ENCODE data around the gene PTRH2.

The PTRH2 gene

DNA sequence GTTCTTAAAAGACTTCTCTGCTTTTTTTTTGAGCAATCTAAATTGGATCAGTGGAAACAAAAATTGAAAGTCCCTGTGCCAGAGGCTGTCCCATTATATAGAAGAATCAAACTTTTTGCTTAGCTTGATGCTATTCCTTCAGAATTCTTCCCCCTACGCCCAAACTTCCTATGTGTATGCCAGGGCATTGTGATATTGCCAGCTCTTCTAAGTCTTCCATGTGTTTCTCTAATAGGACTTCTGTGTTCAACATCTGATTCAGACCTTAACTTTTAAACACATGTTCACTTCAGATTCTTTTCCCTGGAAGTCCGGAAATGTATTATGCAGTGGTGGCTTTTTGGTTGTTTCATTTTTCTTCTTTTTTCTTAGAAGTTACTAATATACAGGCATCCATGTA, 18.7 kb downstream of the PTRH2 start:
- 0 out of 2 replicates have a peak overlapping the region, but pooled peaks have one; percentile 14 for H3K27ac ChIP-seq
- TF ChIP-seq, protein P1, sequence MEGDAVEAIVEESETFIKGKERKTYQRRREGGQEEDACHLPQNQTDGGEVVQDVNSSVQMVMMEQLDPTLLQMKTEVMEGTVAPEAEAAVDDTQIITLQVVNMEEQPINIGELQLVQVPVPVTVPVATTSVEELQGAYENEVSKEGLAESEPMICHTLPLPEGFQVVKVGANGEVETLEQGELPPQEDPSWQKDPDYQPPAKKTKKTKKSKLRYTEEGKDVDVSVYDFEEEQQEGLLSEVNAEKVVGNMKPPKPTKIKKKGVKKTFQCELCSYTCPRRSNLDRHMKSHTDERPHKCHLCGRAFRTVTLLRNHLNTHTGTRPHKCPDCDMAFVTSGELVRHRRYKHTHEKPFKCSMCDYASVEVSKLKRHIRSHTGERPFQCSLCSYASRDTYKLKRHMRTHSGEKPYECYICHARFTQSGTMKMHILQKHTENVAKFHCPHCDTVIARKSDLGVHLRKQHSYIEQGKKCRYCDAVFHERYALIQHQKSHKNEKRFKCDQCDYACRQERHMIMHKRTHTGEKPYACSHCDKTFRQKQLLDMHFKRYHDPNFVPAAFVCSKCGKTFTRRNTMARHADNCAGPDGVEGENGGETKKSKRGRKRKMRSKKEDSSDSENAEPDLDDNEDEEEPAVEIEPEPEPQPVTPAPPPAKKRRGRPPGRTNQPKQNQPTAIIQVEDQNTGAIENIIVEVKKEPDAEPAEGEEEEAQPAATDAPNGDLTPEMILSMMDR (IDR thresholded peaks at IDR 0.05) = no peak
- TF ChIP-seq ZFX (IDR thresholded peaks at IDR 0.05; ENCODE audit: borderline replicate concordance) = no peak

DNA sequence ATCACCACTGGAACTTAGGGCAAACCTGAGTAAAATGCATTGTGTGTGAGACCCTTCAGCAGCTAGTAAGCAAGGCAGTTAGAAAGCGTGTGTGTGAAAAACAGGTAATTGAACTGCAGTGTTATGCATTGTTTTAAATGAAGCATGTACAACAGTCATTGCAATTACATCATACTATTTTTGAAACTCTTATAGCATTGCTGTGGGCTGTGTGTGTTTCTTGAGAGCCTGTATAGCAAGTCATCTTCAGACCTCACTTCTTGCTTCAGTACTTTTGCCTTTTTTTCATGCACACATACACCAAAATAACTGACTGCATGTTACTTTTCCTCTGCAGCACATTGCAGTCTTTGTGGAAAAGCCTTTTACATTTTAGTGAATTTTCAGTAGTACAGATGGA, 19.2 kb downstream of the PTRH2 start:
- H3K27ac ChIP-seq = 0 out of 2 replicates have a peak overlapping the region, but pooled peaks have one; percentile 14
- no peak for TF ChIP-seq ZFX (IDR thresholded peaks at IDR 0.05; ENCODE audit: borderline replicate concordance)
- TF ChIP-seq, protein P1 (IDR thresholded peaks at IDR 0.05) = no peak

DNA sequence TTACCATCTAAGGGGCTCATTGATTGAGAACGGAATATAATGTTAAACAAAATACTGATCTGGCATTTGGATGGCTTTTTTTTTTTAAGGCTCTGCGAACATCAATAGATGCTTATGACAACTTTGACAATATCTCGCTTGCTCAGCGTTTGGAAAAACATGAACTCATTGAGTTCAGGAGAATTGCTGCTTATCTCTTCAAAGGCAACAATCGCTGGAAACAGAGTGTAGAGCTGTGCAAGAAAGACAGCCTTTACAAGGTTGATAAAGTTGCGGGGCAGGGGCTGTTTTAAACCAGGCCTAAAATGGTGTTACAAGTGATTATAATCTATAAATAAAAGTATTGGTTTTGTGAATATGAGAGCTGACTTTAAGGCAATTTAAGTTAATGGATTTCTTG, 22.3 kb downstream of the PTRH2 start:
- no peak overlapping the region for H3K27ac ChIP-seq

DNA sequence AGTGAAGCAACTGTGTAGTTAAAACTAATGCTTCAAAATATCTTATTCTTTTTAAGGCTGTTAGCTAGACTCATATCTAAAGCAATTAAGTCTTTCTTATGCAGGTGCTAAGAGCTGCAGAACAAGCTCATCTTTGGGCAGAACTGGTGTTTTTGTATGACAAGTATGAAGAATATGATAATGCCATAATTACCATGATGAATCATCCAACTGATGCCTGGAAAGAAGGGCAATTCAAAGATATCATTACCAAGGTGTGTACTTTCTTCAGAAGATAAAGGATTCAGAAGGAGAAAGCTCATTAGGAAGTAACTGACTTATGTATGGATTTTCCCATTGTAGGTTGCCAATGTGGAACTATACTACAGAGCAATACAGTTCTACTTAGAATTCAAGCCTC, 23.9 kb downstream of the PTRH2 start:
- H3K27ac ChIP-seq = no peak overlapping the region

More for the DNA sequence above, 22.3 kb downstream of the PTRH2 start:
- TF ChIP-seq, protein P1 (IDR thresholded peaks at IDR 0.05) = no peak
- TF ChIP-seq ZFX (IDR thresholded peaks at IDR 0.05; ENCODE audit: borderline replicate concordance) = no peak

DNA sequence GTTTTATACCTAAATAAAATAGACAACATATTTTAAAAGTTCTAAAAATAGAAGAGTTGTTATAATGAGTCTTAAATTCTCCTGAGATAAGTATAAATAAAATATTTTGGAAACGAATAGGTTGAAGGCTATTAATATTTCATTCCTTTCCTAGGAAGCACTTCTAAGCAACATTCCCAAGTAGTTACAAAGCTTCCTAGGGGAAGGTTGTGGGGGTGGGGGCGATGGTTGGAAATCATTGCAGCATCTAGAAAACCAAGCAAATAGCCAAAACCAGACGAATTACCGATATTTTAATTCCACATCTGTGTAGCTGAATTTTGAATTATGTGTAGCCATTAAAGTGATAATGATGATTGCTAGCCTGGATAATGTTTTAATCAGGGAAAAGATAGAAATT, 26.9 kb downstream of the PTRH2 start:
- no peak overlapping the region for H3K27ac ChIP-seq
- no peak for TF ChIP-seq ZFX (IDR thresholded peaks at IDR 0.05; ENCODE audit: borderline replicate concordance)
- TF ChIP-seq, protein P1 (IDR thresholded peaks at IDR 0.05) = no peak

More for the DNA sequence above, 23.9 kb downstream of the PTRH2 start:
- no peak for TF ChIP-seq ZFX (IDR thresholded peaks at IDR 0.05; ENCODE audit: borderline replicate concordance)
- TF ChIP-seq, protein P1 (IDR thresholded peaks at IDR 0.05) = no peak

DNA sequence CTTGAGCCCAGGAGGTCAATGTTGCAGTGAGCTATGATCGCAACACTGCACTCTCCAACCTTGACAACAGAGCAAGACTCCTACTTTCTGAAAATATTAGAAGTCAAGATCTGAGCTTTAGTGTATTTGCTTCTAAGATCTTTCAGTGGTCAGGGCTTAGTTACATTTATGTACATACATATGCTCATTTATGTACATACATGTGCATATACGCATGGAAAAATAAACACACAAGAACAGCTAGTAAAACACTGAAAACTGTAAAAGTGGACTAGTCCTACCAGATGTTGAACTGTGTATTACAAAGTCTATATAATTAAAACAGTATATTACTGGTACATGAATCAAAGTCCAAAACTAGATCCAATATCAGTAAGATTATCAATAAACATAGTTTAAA, 28.3 kb downstream of the PTRH2 start:
- TF ChIP-seq, protein P1 (IDR thresholded peaks at IDR 0.05) = no peak
- TF ChIP-seq ZFX (IDR thresholded peaks at IDR 0.05; ENCODE audit: borderline replicate concordance) = no peak
- H3K27ac ChIP-seq = no peak overlapping the region

DNA sequence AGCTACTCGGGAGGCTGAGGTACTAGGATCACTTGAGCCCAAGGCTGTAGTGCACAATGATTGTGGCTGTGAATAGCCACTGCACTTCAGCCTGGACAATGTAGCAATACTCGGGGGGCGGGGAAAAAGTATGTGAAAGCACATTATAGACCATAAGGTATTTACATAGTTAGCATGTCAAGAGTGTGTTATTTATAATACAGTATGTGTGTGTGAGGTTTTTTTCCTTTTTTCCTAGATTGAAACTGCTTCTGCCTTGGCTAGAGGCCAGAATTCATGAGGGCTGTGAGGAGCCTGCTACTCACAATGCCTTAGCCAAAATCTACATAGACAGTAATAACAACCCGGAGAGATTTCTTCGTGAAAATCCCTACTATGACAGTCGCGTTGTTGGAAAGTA, 30.5 kb downstream of the PTRH2 start:
- H3K27ac ChIP-seq = no peak overlapping the region
- TF ChIP-seq ZFX (IDR thresholded peaks at IDR 0.05; ENCODE audit: borderline replicate concordance) = no peak
- TF ChIP-seq, protein P1 (IDR thresholded peaks at IDR 0.05) = no peak
